Endothelial cell of umbilical vein (primary cell): ENCODE measurements around the gene FMC1.

Experiments
- CTCF ChIP-seq, 2 donors: IDR thresholded peaks; 1 replicate in 1 of 2; 2 replicates in 1 of 2; pipeline ENCODE4 v1.5.1; 2011; ENCODE audit warnings: low read length in 2 of 2, mild to moderate bottlenecking in 2 of 2, moderate library complexity in 2 of 2, control low read depth in 1 of 2, inconsistent platforms in 1 of 2, low read depth in 1 of 2; ENCODE audit not compliant: insufficient read depth in 1 of 2; ENCODE audit errors: extremely low read depth in 1 of 2
- EZH2 ChIP-seq: IDR thresholded peaks from 2 replicates; pipeline ENCODE4 v1.6.1; 2012; ENCODE audit warnings: borderline replicate concordance, low read depth, mild to moderate bottlenecking, moderate library complexity, low read length, inconsistent platforms; ENCODE audit not compliant: severe bottlenecking
- MYC ChIP-seq: IDR thresholded peaks from one replicate; pipeline ENCODE4 v1.6.1; 2011; ENCODE audit warnings: mild to moderate bottlenecking, low read depth, low read length
- POLR2A ChIP-seq: IDR thresholded peaks from 2 replicates; pipeline ENCODE4 v1.6.1; 2012; ENCODE audit warnings: low read depth, mild to moderate bottlenecking, control low read depth, low read length
- POLR2AphosphoS5 ChIP-seq: IDR thresholded peaks from 2 replicates; pipeline ENCODE4 v1.6.1; 2012; ENCODE audit warnings: low read depth, mild to moderate bottlenecking, control low read depth, low read length, moderate library complexity; ENCODE audit not compliant: insufficient read depth

- TF ChIP-seq CTCF (IDR thresholded peaks at IDR 0.05; ENCODE audit: extremely low read depth in 1 of 2, insufficient read depth in 1 of 2, low read depth in 1 of 2, low read length in 2 of 2) = no peak
- TF ChIP-seq POLR2A = no peak
- no peak for TF ChIP-seq MYC
- no peak for TF ChIP-seq POLR2AphosphoS5
- no peak for TF ChIP-seq EZH2
Observed at GRCh38 chr7:139341776-139342226, 664 bp downstream of the FMC1 start.
